Stimulated activated memory B cell treated with anti-CD40 and anti-IgM and Interleukin-4, amounts not matched to agents 10 μg/mL and 1 μg/mL and 100 μg/mL, for 72 hours (primary cell): Measurements from ENCODE around the gene GALNT14.

Experiments
- ATAC-seq: fragments of 150-1000 bp; cut with Tn5 transposase; 2 replicates; pipeline ENCODE4 v1.10.0; 2021
- H3K27ac Mint-ChIP-seq: one replicate; pipeline ENCODE4 v1.8.0; 2022; ENCODE audit warnings: mild to moderate bottlenecking, mixed read lengths
- H3K27me3 Mint-ChIP-seq: one replicate; pipeline ENCODE4 v1.8.0; 2022; ENCODE audit warnings: mixed read lengths
- H3K36me3 Mint-ChIP-seq: one replicate; pipeline ENCODE4 v1.8.0; 2022; ENCODE audit warnings: mixed read lengths
- H3K4me1 Mint-ChIP-seq: one replicate; pipeline ENCODE4 v1.8.0; 2022; ENCODE audit warnings: mixed read lengths
- H3K4me3 Mint-ChIP-seq: one replicate; pipeline ENCODE4 v1.8.0; 2022; ENCODE audit warnings: mild to moderate bottlenecking, moderate library complexity, mixed read lengths
- H3K9me3 Mint-ChIP-seq: one replicate; pipeline ENCODE4 v1.8.0; 2022; ENCODE audit warnings: mixed read lengths

The GALNT14 gene

GRCh38 chr2:31112544-31112943 is 25.7 kb downstream of the GALNT14 start:
- no peaks in the 10 kb centered on the region for H3K9me3 Mint-ChIP-seq
- H3K4me3 Mint-ChIP-seq = no peak overlapping the region
- H3K4me1 Mint-ChIP-seq = no peaks in the 10 kb centered on the region
- no peak for ATAC-seq
- H3K27me3 Mint-ChIP-seq = no peaks in the 10 kb centered on the region
- no peak overlapping the region for H3K27ac Mint-ChIP-seq
- no peaks in the 10 kb centered on the region for H3K36me3 Mint-ChIP-seq

- Mint-ChIP-seq H3K27ac (no peak overlapping the region), H3K4me1 (no peaks in the 10 kb centered on the region), H3K36me3 (no peaks in the 10 kb centered on the region), H3K4me3 (no peak overlapping the region), H3K27me3 (no peaks in the 10 kb centered on the region), H3K9me3 (no peaks in the 10 kb centered on the region)
- no peak for ATAC-seq
Measured at GRCh38 chr2:31110998-31111397, 27.2 kb downstream of the GALNT14 start.

GRCh38 chr2:31110431-31110830 is 27.8 kb downstream of the GALNT14 start:
- Mint-ChIP-seq H3K4me1 (no peaks in the 10 kb centered on the region), H3K27ac (no peak overlapping the region), H3K4me3 (no peak overlapping the region), H3K36me3 (no peaks in the 10 kb centered on the region), H3K27me3 (no peaks in the 10 kb centered on the region), H3K9me3 (no peaks in the 10 kb centered on the region)
- ATAC-seq = no peak

- H3K27ac Mint-ChIP-seq = no peak overlapping the region
- no peak overlapping the region for H3K4me3 Mint-ChIP-seq
- H3K36me3 Mint-ChIP-seq = no peaks in the 10 kb centered on the region
- H3K4me1 Mint-ChIP-seq = no peaks in the 10 kb centered on the region
- no peaks in the 10 kb centered on the region for H3K27me3 Mint-ChIP-seq
- H3K9me3 Mint-ChIP-seq = no peaks in the 10 kb centered on the region
- ATAC-seq = no peak
Measured at GRCh38 chr2:31109633-31110192, 28.5 kb downstream of the GALNT14 start.

- Mint-ChIP-seq H3K4me3 (no peak overlapping the region), H3K27ac (no peak overlapping the region), H3K4me1 (no peaks in the 10 kb centered on the region), H3K9me3 (no peaks in the 10 kb centered on the region), H3K36me3 (peaks cover 5% of the 10 kb centered on the region), H3K27me3 (no peaks in the 10 kb centered on the region)
- no peak for ATAC-seq
Measured at GRCh38 chr2:31108561-31109286, 29.5 kb downstream of the GALNT14 start.

- Mint-ChIP-seq H3K4me3 (no peak overlapping the region), H3K9me3 (no peaks in the 10 kb centered on the region), H3K27me3 (no peaks in the 10 kb centered on the region), H3K36me3 (peaks cover 5% of the 10 kb centered on the region), H3K4me1 (no peaks in the 10 kb centered on the region), H3K27ac (no peak overlapping the region)
- no peak for ATAC-seq
Measured at GRCh38 chr2:31107591-31108300, 30.5 kb downstream of the GALNT14 start.

- Mint-ChIP-seq H3K36me3 (peaks cover 5% of the 10 kb centered on the region), H3K27ac (no peak overlapping the region), H3K4me3 (no peak overlapping the region), H3K27me3 (no peaks in the 10 kb centered on the region), H3K4me1 (peaks cover 13% of the 10 kb centered on the region), H3K9me3 (no peaks in the 10 kb centered on the region)
- no peak for ATAC-seq
Measured at GRCh38 chr2:31101701-31102100, 36.5 kb downstream of the GALNT14 start.

- peaks cover 13% of the 10 kb centered on the region for H3K4me1 Mint-ChIP-seq
- no peak for ATAC-seq
- no peaks in the 10 kb centered on the region for H3K9me3 Mint-ChIP-seq
- no peaks in the 10 kb centered on the region for H3K27me3 Mint-ChIP-seq
- no peak overlapping the region for H3K4me3 Mint-ChIP-seq
- H3K27ac Mint-ChIP-seq = no peak overlapping the region
- no peaks in the 10 kb centered on the region for H3K36me3 Mint-ChIP-seq
Measured at GRCh38 chr2:31097962-31098613, 40.2 kb downstream of the GALNT14 start.

GRCh38 chr2:31090188-31090587 is 48.1 kb downstream of the GALNT14 start:
- no peaks in the 10 kb centered on the region for H3K27me3 Mint-ChIP-seq
- H3K27ac Mint-ChIP-seq = no peak overlapping the region
- no peaks in the 10 kb centered on the region for H3K4me1 Mint-ChIP-seq
- no peaks in the 10 kb centered on the region for H3K9me3 Mint-ChIP-seq
- no peak for ATAC-seq
- no peak overlapping the region for H3K4me3 Mint-ChIP-seq
- H3K36me3 Mint-ChIP-seq = no peaks in the 10 kb centered on the region

- Mint-ChIP-seq H3K9me3 (no peaks in the 10 kb centered on the region), H3K4me3 (no peak overlapping the region), H3K4me1 (no peaks in the 10 kb centered on the region), H3K27ac (no peak overlapping the region), H3K36me3 (no peaks in the 10 kb centered on the region), H3K27me3 (no peaks in the 10 kb centered on the region)
- no peak for ATAC-seq
Measured at GRCh38 chr2:31089645-31090044, 48.6 kb downstream of the GALNT14 start.

GRCh38 chr2:31088504-31089195 is 49.6 kb downstream of the GALNT14 start:
- no peak for ATAC-seq
- H3K27ac Mint-ChIP-seq = no peak overlapping the region
- no peaks in the 10 kb centered on the region for H3K27me3 Mint-ChIP-seq
- no peak overlapping the region for H3K4me3 Mint-ChIP-seq
- H3K9me3 Mint-ChIP-seq = no peaks in the 10 kb centered on the region
- no peaks in the 10 kb centered on the region for H3K36me3 Mint-ChIP-seq
- H3K4me1 Mint-ChIP-seq = no peaks in the 10 kb centered on the region

- H3K9me3 Mint-ChIP-seq = no peaks in the 10 kb centered on the region
- no peaks in the 10 kb centered on the region for H3K36me3 Mint-ChIP-seq
- H3K4me1 Mint-ChIP-seq = no peaks in the 10 kb centered on the region
- H3K27me3 Mint-ChIP-seq = no peaks in the 10 kb centered on the region
- no peak for ATAC-seq
- no peak overlapping the region for H3K4me3 Mint-ChIP-seq
- H3K27ac Mint-ChIP-seq = no peak overlapping the region
Measured at GRCh38 chr2:31087491-31087890, 50.7 kb downstream of the GALNT14 start.

- no peak overlapping the region for H3K27ac Mint-ChIP-seq
- no peaks in the 10 kb centered on the region for H3K9me3 Mint-ChIP-seq
- no peaks in the 10 kb centered on the region for H3K36me3 Mint-ChIP-seq
- no peak overlapping the region for H3K4me3 Mint-ChIP-seq
- ATAC-seq = no peak
- no peaks in the 10 kb centered on the region for H3K27me3 Mint-ChIP-seq
- H3K4me1 Mint-ChIP-seq = no peaks in the 10 kb centered on the region
Measured at GRCh38 chr2:31086590-31086989, 51.6 kb downstream of the GALNT14 start.

- H3K4me1 Mint-ChIP-seq = no peaks in the 10 kb centered on the region
- H3K9me3 Mint-ChIP-seq = no peaks in the 10 kb centered on the region
- no peak for ATAC-seq
- no peaks in the 10 kb centered on the region for H3K27me3 Mint-ChIP-seq
- H3K4me3 Mint-ChIP-seq = no peak overlapping the region
- no peak overlapping the region for H3K27ac Mint-ChIP-seq
- no peaks in the 10 kb centered on the region for H3K36me3 Mint-ChIP-seq
Measured at GRCh38 chr2:31083234-31083993, 54.8 kb downstream of the GALNT14 start.
